DOHH2 (cell line): ENCODE results near the gene ZNF76.

Experiments
- H3F3A ChIP-seq: fragments of 200-600 bp; sonication (generic), shearing (Covaris generic); 2 replicates; pipeline ENCODE4 v1.6.0; 2016; ENCODE audit warnings: antibody characterized with exemption, mild to moderate bottlenecking; ENCODE audit not compliant: control insufficient read depth, insufficient read depth
- H3K27ac ChIP-seq: fragments of 200-600 bp; sonication (generic); 2 replicates; pipeline ENCODE4 v1.5.1; 2014; ENCODE audit warnings: low read depth, mild to moderate bottlenecking, low read length, moderate library complexity
- H3K27me3 ChIP-seq: fragments of 200-600 bp; sonication (generic); 2 replicates; pipeline ENCODE4 v1.6.1; 2014; ENCODE audit warnings: mild to moderate bottlenecking, low read length, mixed read lengths; ENCODE audit not compliant: control insufficient read depth
- H3K36me3 ChIP-seq: fragments of 200-600 bp; sonication (generic); 2 replicates; pipeline ENCODE4 v1.6.1; 2014; ENCODE audit warnings: mild to moderate bottlenecking, low read length, moderate library complexity, mixed read lengths; ENCODE audit not compliant: control insufficient read depth
- H3K4me1 ChIP-seq: fragments of 200-600 bp; sonication (generic); 2 replicates; pipeline ENCODE4 v1.6.1; 2014; ENCODE audit warnings: mild to moderate bottlenecking, low read length, mixed read lengths; ENCODE audit not compliant: control insufficient read depth
- H3K4me2 ChIP-seq: fragments of 200-600 bp; sonication (generic); 2 replicates; pipeline ENCODE4 v1.6.0; 2014; ENCODE audit warnings: mild to moderate bottlenecking, low read length, moderate library complexity
- H3K4me3 ChIP-seq: fragments of 200-600 bp; sonication (generic); 2 replicates; pipeline ENCODE4 v1.5.1; 2014; ENCODE audit warnings: mild to moderate bottlenecking, low read length, mixed read lengths
- H3K79me2 ChIP-seq: fragments of 200-600 bp; sonication (generic); 2 replicates; pipeline ENCODE4 v1.6.1; 2014; ENCODE audit warnings: mild to moderate bottlenecking, low read length, mixed read lengths; ENCODE audit not compliant: control insufficient read depth
- H3K9me2 ChIP-seq: fragments of 200-600 bp; sonication (generic); replicated peaks from 2 replicates; pipeline ENCODE4 v1.6.1; 2014; ENCODE audit warnings: mild to moderate bottlenecking, low read length, mixed read lengths; ENCODE audit not compliant: control insufficient read depth
- H3K9me3 ChIP-seq: fragments of 200-600 bp; sonication (generic); 2 replicates; pipeline ENCODE4 v1.6.1; 2014; ENCODE audit warnings: antibody characterized with exemption, low read length, mixed read lengths; ENCODE audit not compliant: control insufficient read depth, insufficient read depth
- H4K20me1 ChIP-seq: fragments of 200-600 bp; sonication (generic); 2 replicates; pipeline ENCODE4 v1.6.0; 2014; ENCODE audit warnings: low read depth, mild to moderate bottlenecking, antibody characterized with exemption, low read length, moderate library complexity; ENCODE audit not compliant: control insufficient read depth, insufficient read depth
- CTCF ChIP-seq: fragments of 200-600 bp; sonication (generic); IDR thresholded peaks from one replicate; pipeline ENCODE4 v1.5.1; 2014; ENCODE audit warnings: antibody characterized with exemption, mild to moderate bottlenecking, low read depth, low read length; ENCODE audit not compliant: poor library complexity, severe bottlenecking
- EZH2phosphoT487 ChIP-seq: fragments of 200-600 bp; sonication (generic); IDR thresholded peaks from 2 replicates; pipeline ENCODE4 v1.6.1; 2017; ENCODE audit warnings: borderline replicate concordance, mild to moderate bottlenecking, antibody characterized with exemption, low read length, moderate library complexity, mixed read lengths

The ZNF76 gene

GRCh38 chr6:35292494-35292893 lies 33.0 kb downstream of the ZNF76 start:
- peak overlapping the region; percentile 38 for H3K4me2 ChIP-seq
- no peaks in the 10 kb centered on the region for H4K20me1 ChIP-seq

GRCh38 chr6:35293681-35294080 lies 34.1 kb downstream of the ZNF76 start:
- no peaks in the 10 kb centered on the region for H3K9me3 ChIP-seq
- no peaks in the 10 kb centered on the region for H4K20me1 ChIP-seq
- H3F3A ChIP-seq, result peaks cover 6% of the 10 kb centered on the region
- H3K79me2 ChIP-seq, result peaks cover 10% of the 10 kb centered on the region
- peaks cover 55% of the 10 kb centered on the region for H3K36me3 ChIP-seq
- H3K9me2 ChIP-seq, result no peaks in the 10 kb centered on the region
- H3K4me2 ChIP-seq, result no peak overlapping the region
- H3K4me1 ChIP-seq, result peaks cover 34% of the 10 kb centered on the region
- H3K4me3 ChIP-seq, result no peak overlapping the region
- H3K27me3 ChIP-seq, result no peaks in the 10 kb centered on the region
- no peak overlapping the region for H3K27ac ChIP-seq
- TF ChIP-seq CTCF, result no peak
- TF ChIP-seq EZH2phosphoT487, result no peak

More at GRCh38 chr6:35292494-35292893, 33.0 kb downstream of the ZNF76 start:
- Histone ChIP-seq H3K36me3 (peaks cover 57% of the 10 kb centered on the region), H3K79me2 (no peaks in the 10 kb centered on the region), H3K4me3 (0 out of 2 replicates have a peak overlapping the region, but pooled peaks have one; percentile 3), H3K9me3 (no peaks in the 10 kb centered on the region), H3K4me1 (peaks cover 24% of the 10 kb centered on the region), H3K27ac (no peak overlapping the region), H3K9me2 (no peaks in the 10 kb centered on the region), H3K27me3 (no peaks in the 10 kb centered on the region), H3F3A (no peaks in the 10 kb centered on the region)
- TF ChIP-seq EZH2phosphoT487 (no peak), CTCF (no peak)

GRCh38 chr6:35294308-35294945 lies 34.9 kb downstream of the ZNF76 start:
- H3K36me3 ChIP-seq, result peaks cover 53% of the 10 kb centered on the region
- no peak overlapping the region for H3K4me3 ChIP-seq
- no peak overlapping the region for H3K27ac ChIP-seq
- H3K4me1 ChIP-seq, result peaks cover 42% of the 10 kb centered on the region
- no peaks in the 10 kb centered on the region for H4K20me1 ChIP-seq
- peaks cover 11% of the 10 kb centered on the region for H3F3A ChIP-seq
- H3K79me2 ChIP-seq, result peaks cover 18% of the 10 kb centered on the region
- no peak overlapping the region for H3K4me2 ChIP-seq
- H3K27me3 ChIP-seq, result no peaks in the 10 kb centered on the region
- TF ChIP-seq EZH2phosphoT487 (no peak), CTCF (peak; percentile 97)
- no peaks in the 10 kb centered on the region for H3K9me2 ChIP-seq
- H3K9me3 ChIP-seq, result no peaks in the 10 kb centered on the region
